HEK293T (cell line): Measurements from ENCODE around the gene SCN2B.

Experiments
- ARNT ChIP-seq: fragments of 450-650 bp; IDR thresholded peaks from 2 replicates; pipeline ENCODE4 v1.6.1; 2017; ENCODE audit warnings: mild to moderate bottlenecking
- BHLHE40 ChIP-seq: fragments of 450-650 bp; IDR thresholded peaks from 2 replicates; pipeline ENCODE4 v1.6.1; 2016; ENCODE audit warnings: mild to moderate bottlenecking, moderate library complexity, borderline replicate concordance
- CTBP1 ChIP-seq: fragments of 450-650 bp; IDR thresholded peaks from 2 replicates; pipeline ENCODE4 v1.6.1; 2016; ENCODE audit warnings: borderline replicate concordance
- FOXK2 ChIP-seq: fragments of 450-650 bp; IDR thresholded peaks from 2 replicates; pipeline ENCODE4 v1.6.1; 2016; ENCODE audit warnings: mild to moderate bottlenecking
- PKNOX1 ChIP-seq: fragments of 450-650 bp; IDR thresholded peaks from 2 replicates; pipeline ENCODE4 v1.6.1; 2016
- SP1 ChIP-seq: fragments of 450-650 bp; IDR thresholded peaks from 2 replicates; pipeline ENCODE4 v1.6.1; 2017
- ZNF384 ChIP-seq: fragments of 450-650 bp; IDR thresholded peaks from 2 replicates; pipeline ENCODE4 v1.6.1; 2016

DNA sequence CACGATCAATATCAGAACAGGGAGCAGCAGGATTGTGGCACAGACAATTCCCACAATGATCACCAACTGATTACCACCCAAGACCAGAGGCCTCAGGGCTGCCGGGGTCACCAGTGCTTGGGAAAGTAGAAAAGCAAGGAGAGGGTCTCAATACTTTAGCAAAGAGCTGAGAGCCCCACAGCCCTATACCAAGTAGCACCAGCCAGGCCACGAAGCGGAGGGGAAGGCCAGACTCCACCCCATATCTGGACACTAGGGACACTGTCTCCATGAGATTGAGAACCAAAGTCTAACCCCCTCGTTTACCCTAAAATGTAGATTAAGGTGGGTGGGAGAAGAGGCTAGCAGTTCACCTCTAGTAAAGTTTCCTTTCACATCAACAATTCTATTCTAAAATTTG lies 24.1 kb upstream of the SCN2B start:
- no peak for TF ChIP-seq ARNT
- TF ChIP-seq BHLHE40: no peak
- no peak for TF ChIP-seq PKNOX1
- no peak for TF ChIP-seq FOXK2
- TF ChIP-seq CTBP1: no peak
- TF ChIP-seq SP1: no peak
- TF ChIP-seq ZNF384: no peak
